Cardiac septum (tissue), 1 donor: Measurements from ENCODE around the gene ENO3. TPM values are rescaled to one million over a fixed set of nuclear protein-coding genes. Genes with fewer than 3 reads are reported as not detected.

Experiments used
- DNase-seq: peaks from one replicate; pipeline ENCODE4 v3.0.0-alpha.2; 2020; ENCODE audit warnings: low spot score
- intact Hi-C: fragments of 100-400 bp; cut with DNase I; formaldehyde crosslinking; loops from one replicate; pipeline ENCODE4 v1.14.0; 2022
- total RNA-seq: library from RNA; stranded (reverse); fragmentation: NEBNext Ultra II Directional; extraction: Animal tissue kit (Norgen Biotek cat#: 25700); gene quantifications from one replicate; pipeline ENCODE4 v1.2.1, GENCODE V29; 2021
- donor health status: DM: no; HTN: no; CAD: no.

The ENO3 gene
- total RNA-seq, 1 donor from 2014 or later = 382 TPM

DNA sequence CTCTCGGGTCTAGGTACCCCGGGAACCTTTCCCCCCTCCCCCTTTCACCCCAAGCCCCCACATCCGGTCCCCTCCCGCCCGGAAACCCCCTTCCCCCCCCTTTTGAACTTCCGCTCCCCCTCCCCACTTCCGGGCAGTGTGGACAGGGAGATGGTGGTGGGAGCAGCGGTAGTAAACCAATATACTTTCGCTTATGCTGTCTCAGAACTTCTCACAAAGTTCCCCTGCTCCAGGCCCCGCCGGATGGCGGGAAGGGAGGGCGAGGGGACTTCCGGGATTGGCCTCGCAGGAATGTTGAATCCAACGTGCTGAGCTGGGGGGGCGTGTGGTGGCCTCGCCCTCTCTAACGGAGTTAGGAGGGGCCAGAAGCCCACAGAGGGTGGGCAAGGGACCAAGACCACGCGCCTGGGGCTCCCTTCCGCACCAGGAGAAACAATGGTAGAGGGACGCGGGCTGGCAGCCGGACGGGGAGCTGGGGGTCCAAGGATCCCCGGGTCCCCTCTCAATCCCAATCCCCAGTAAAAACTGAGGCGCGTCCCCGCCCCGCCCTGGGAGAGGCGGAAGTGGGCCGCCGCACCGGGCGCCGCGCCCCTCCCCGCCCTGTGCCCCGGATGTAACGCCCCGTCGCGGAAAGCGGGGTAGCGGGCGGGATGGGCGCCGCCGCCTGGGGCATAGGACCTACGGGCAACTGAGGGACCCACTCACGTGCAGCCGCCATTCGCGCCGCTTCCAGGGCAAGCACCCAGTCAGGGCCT is 3.3 kb upstream of the ENO3 start:
- DNase-seq = no peak
- intact Hi-C loops = loop anchor here (1.0 to 2.0 kb wide), 2 partner anchors 7 to 51 kb away; partner anchors contain the start of genes RNF167 and SLC25A11

DNA sequence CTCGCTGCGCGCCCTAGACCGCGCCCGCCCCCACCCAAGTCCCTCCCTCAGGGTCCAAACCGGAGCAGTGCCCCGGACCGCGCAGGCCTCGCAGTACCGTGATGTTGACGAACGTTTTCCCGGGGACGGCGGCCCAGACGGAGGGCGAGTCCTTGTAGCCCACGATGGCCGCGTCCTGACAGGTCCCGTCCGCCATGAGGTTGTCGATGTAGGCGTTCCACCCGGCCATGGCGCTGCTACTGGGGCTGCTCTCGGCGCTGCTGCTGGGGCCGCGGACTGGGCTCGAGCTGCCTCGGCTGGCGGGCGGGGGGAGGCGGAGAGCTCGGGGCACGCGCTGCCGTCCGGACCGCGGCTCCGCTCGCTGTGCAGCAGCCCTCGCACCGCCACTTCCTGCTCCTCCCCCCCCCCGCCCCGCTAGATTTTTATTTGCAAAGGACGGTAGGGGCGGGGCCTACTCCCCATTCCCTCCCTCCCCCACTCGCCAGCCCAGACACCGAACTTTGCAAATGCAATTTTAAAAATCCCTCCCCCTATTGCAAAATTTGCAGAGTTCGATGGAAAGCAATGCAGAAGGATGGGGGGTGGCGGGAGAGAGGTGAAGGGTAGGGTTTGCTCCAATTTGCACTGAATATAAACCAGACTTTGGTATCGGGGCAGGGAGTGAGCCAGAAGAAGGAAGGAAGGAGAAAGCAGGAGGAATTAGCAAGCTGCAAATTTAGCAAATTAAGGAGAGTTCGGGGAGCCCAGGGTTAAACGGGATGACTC is 2.6 kb upstream of the ENO3 start, which contains the start of gene PFN1:
Gene PFN1, minus strand, starts transcription at position 365 of the 765 bp plus-strand sequence. Its CDS starts 136 bp downstream, at position 229.
- DNase-seq = peak; percentile 94
- intact Hi-C loops = loop anchor here (1.0 to 2.0 kb wide), 2 partner anchors 8 to 50 kb away; partner anchors contain the start of genes RNF167 and SLC25A11

DNA sequence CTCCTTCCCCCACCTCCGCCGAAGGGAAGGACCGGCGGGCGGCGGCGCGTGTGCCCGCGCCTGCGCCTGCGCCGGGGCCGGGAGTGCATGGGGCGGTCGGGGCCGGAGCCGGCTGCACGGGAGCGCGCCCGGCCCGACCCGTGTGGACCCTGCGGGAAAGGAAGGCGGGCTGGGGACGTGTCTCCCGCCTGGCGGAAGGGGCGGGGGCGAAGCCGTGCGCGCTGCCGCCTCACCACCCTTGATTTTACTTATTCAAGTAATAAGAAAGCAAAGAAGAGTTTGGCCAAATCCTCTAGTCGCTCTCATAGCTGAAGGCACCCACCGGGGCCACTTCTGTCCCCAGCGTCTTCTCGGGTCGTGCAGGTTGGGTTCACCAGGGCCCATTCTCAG is 2.0 kb upstream of the ENO3 start:
- intact Hi-C loops = loop anchor here (1.0 to 2.0 kb wide), 2 partner anchors 9 to 50 kb away; partner anchors contain the start of genes RNF167 and SLC25A11
- peak; percentile 89 for DNase-seq

DNA sequence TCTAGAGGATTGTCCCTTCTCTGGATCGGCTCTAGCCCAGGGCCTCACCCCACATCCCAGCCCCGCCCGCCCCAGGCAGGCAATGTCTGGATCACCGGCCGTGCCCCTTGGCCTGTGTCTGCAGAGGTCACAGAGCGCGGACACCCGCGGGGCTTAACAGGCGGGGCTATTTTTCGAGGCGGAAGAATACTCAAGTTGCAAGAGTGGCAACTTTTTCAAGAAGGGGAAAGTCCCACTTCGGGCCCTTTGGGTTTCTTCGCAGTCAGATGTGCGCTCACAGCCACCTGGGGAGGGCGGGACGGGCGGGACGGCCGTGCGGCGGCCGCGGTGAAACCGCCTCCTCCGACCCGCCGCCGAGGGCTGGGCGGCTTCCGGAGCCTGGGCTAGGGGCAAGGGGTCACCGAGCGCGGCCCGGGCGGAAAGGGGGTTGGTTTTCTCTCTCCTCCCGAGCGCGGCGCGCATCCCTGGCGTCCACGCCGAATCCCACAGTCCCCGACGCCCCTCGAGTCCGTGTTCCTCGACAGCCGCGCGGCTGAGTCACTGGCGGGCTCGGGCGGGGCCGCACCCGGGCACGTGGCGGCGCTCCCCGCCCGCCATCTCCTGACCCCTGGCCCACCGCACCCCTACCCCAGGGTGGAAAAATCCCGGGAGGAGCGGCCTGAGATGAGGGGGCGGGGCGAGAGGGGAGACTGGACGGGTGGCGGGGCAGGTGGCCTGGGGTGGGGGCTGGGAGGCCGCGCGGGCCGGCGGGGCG is 1.4 kb upstream of the ENO3 start:
- intact Hi-C loops = loop anchor here (2.0 kb wide), 1 partner anchor 49 kb away; no protein-coding TSS in a partner anchor
- peak; percentile 87 for DNase-seq

DNA sequence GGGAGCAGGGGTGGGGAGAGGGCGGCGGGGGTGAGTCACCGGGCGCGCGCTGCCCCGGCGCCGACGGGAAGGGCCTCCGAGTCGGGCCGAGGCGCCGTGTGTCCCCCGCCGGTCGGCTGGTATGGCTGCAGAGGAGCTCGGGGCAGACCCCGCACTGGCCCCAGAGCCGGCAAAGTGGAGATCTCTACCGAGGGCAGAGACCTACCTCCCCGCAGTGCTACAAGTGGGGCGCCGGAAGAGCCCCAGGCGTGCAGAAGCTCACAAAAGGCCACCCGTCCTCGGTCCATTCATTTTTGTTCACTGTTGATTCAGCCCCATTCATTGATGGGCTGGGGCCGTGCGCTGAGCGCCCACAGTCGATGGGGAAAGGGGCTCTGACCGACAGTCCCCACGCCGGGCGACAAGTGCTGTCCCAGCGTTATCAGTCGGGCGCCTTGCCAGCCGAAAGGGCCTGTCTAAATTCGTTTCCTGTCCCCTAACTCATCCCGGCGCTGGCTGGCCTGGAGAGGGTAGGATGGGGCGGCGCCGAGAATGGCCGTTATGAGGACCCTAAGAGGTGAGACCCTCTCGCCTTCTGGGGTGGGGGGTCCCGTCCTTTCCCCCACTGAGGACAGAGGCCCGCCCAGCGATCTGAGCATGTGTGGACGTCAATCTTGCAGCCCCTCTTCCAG is 709 bp upstream of the ENO3 start:
- intact Hi-C loops = no loop called here
- DNase-seq = peak; percentile 88

DNA sequence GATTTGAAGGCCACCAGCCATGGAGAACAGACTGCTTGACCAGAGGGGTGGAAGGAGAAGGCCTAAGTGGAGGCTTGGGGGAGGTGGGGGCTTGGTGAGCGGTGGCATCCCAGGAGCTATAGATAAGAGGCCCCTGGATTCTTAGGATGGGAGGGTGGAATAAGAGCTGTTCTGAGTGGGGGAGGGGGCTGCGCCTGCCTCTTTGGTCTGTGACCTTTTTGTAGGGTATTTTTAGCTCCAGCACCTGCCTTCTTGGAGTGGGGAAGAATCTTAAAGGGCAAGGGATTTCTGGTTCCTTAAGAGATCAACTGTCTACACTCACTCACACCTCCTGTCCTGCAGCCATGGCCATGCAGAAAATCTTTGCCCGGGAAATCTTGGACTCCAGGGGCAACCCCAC is 567 bp downstream of the ENO3 start:
- DNase-seq = no peak
- intact Hi-C loops = loop anchor here (1.0 kb wide), 1 partner anchor 15 kb away; no protein-coding TSS in a partner anchor

DNA sequence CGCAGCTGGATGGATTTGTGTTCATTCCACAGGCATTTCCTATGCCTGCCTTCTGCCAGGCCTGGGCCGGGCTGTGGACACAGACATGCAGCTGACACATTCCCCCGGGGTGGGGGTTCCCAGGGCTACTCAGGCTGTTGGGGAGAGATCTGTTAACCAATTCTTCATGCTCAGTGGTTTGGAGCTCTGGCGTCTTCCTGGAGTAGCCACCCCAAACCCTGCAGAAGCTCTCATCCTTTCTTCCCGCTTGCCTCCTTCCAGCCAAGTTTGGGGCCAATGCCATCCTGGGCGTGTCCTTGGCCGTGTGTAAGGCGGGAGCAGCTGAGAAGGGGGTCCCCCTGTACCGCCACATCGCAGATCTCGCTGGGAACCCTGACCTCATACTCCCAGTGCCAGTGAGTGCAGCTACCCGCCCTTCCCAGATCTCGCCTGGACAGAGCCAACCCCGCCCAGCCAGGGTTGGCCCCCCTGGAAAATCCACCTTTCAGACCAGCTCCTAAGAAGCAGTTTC is 2.6 kb downstream of the ENO3 start:
- intact Hi-C loops = no loop called here
- no peak for DNase-seq

DNA sequence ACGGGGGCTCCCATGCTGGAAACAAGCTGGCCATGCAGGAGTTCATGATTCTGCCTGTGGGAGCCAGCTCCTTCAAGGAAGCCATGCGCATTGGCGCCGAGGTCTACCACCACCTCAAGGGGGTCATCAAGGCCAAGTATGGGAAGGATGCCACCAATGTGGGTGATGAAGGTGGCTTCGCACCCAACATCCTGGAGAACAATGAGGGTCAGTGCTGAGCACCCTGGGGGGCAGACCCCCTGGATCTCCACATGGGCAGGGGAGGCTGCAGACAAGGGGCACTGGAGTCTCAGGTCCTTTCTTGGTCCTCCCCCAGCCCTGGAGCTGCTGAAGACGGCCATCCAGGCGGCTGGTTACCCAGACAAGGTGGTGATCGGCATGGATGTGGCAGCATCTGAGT is 4.2 kb downstream of the ENO3 start:
- no peak for DNase-seq
- intact Hi-C loops = no loop called here

DNA sequence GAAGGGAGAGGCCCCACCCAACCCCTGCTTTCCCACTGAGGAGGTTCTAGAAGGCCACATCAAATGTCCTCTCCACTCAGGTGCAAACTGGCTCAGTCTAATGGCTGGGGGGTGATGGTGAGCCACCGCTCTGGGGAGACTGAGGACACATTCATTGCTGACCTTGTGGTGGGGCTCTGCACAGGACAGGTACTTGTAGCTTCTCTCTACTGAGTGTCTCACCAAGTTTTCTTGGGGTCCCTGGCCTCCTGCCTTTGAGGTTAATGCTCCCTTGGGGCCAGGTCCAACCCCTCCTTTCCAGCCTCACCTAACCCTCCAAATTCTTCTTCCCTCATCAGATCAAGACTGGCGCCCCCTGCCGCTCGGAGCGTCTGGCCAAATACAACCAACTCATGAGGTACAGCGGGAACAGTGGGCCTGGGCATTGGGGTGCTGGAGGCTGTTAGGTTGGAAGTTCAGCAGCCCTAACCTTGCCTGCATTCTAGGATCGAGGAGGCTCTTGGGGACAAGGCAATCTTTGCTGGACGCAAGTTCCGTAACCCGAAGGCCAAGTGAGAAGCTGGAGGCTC is 5.7 kb downstream of the ENO3 start:
- intact Hi-C loops = no loop called here
- no peak for DNase-seq

DNA sequence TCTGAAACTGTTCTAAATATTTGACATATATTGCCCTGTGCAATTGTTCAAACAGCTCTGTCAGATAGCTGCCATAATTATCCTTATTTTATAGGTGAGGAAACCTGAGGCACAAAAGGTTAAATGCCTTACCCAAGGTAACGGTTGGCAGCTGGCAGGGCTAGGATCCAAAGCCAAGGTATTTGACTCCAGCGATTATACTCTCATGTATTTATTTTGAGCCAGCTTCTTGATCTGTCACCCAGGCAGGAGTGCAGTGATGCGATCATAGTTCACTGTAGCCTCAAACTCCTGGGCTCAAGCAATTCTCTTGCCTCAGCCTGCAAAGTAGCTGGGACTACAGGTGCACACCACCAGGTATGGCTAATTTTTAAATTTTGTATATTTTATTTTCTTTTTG is 7.2 kb downstream of the ENO3 start:
- intact Hi-C loops = no loop called here
- no peak for DNase-seq

DNA sequence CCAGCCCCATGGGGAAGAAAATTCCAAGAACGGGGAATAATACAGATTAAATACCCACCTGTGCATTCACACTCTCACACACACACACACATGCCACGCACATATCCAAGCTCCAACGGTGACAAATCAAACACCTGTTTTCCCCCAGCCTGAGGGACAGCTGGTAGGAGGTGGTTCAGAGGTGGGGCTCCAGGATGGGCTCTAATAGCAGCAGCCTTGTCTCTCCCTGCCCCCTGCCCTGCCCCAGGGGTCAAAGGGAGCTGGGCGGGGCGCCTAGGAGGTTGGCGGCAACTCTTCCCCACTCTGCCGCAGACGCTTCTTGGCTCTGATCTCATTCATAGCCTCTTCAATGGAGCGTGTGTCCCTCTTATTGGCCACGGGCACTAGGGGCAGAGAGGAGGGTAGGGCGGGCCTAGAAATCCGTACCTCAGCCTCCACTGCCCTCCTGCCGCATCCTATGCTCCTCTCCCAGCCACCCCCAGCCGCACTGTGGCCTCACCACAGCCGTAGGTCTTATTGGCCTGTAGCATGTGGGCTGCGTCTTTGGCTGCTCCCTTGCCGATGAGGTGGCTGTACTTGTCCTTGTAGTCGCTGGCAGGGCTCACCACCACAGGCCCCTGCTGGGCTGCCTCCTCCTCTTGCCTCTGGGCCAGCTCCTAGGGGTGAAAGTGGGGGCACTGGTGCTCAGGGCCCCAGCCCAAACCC is 8.5 kb downstream of the ENO3 start:
- intact Hi-C loops = no loop called here
- DNase-seq = no peak

DNA sequence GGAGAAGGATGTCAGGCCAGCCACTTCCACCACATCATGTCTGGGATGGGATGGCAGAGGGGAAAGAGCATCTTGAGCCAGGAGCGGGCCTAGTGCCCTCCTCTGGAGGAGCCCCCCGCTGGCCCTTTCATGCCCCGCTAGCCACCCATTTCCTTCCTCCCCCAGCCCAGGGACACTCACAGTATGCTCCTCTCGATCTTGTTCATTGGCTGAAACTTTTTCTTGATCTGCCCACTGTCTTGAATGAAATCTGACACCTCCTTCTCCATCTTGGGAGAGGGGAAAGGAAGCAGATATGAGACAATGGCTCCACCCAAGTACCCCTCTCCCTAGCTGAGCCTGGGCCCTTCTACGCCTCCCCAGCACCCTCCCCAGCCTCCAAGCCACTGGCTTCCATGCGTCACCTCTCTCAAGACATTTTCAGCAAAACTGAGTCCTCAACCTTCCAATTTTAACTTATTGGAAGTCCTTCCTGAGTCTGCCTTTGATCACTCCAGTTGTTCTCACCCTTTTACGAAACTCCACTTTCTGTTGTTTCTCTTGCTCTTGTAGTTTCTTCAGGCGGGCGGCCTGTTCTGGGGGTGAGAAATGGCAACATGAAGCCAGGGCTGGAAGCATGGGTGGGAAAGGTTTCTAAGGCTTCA is 9.5 kb downstream of the ENO3 start:
- DNase-seq = no peak

DNA sequence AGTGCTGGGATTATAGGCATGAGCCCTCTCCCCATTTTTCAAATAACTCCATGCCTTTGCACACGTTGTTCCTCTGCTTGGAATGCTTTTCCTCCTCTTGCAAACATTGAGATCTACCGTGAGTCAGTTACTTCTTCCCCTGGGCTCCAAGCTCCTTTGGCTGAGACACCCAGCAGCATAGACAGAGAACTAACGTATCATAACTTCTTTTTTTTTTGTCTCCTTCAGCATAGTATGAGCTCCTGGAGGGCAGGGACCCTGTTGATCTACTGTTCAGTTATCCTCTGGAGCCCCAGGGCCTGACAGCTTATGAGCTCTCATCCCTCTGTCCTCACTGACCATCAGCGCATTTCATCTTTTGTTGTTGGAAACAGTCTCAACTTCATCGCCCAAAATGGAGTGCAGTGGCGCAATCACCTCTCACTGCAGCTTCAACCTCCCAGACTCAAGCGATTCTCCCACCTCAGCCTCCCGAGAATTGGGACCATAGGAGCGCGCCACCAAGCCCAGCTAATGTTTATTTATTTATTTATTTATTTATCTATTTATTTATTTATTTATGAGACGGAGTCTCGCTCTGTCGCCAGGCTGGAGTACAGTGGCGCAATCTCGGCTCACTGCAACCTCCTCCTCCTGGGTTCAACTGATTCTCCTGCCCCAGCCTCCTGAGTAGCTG is 14.5 kb downstream of the ENO3 start:
- no peak for DNase-seq
- intact Hi-C loops = loop anchor here (5.0 kb wide), 2 partner anchors 58 to 97 kb away; no protein-coding TSS in a partner anchor

More for the DNA sequence above, 9.5 kb downstream of the ENO3 start:
- intact Hi-C loops = no loop called here

DNA sequence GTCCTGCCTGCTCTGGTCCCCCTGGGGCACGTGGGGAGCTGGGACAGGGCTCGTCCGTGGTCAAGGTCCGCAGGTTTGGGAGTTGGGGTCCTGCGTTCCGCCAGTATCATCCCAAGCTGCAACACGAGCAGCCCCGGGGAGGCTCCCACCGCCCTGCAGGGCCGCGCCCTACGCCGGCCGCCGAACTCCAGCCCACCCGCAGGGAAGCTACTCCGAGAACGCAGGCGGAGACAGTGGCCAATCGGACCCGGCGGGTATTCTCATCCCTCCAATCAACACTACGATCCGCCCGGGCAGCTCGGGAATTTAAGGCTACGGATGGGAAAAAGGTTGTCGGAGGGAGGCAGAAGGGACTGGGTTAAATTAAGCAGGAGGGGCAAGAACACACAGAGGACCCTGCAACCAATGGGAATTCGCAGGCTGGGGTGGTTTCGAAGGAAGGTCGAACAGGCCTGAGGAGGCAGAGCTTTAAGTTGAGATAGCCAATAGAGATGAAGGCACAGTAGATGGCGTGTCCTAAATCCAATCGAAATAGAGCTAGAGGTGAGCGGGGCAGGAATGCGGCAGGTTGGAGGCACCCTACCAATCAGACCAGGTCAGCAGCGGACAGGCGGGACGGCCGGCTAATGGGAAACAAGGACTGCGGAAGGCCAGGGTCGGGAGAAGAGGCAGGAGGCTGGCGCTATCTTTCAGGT is 16.1 kb downstream of the ENO3 start:
- peak; percentile 99 for DNase-seq
- intact Hi-C loops = loop anchor here (1.0 to 5.0 kb wide), 5 partner anchors 16 to 95 kb away; partner anchors contain the start of genes CAMTA2, ENO3, RNF167 and SLC25A11

DNA sequence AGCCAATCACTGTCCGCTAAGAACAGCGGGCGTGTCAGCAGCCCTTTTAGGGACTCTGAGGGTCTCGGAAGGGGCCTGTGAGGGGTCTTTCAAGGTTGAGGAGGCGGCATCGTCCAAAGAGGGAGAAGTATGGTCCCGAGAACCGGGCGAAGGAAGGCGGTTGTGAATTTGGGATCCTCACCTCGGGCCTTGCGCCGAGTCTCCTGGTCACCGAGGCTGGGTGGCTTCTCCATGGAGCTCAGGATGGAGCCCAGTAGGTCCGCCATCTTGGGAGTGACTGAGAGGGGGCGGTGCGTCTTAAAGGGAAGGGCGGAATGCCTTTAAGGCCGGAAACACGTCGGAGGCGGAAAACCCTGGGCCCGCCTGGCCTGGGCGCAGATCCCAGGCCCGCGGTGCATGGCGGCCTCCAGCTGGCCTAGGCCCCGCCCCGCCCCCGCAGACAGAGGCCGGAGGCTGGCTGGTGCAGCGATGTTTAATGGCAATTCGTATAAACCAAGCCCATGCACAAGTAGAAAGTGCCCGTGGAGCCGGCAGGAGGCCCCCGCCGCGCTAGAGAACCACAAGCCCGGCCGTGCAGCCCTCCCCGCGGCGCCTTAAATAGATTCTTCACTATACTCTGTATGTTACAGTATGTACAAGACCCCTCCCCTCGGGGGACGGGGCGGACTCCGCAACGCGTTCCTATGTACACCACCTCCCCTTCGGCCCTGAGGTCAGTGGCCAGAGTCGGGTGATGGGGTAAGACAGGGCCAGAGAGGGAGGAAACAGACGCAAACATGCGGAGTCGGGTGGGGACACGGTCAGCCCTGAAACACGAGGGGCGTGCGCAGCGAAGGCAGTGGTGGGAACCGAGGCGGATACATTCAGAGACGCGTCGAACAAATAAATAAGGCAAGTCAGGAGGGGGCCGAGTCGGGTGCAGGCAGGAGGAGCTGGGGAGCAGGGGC is 16.9 kb downstream of the ENO3 start, which contains the start of gene SPAG7:
Gene SPAG7, minus strand, starts transcription at position 279 of the 947 bp plus-strand sequence. Its CDS starts 13 bp downstream, at position 266.
- DNase-seq = peak; percentile 97
- intact Hi-C loops = loop anchor here (1.0 to 5.0 kb wide), 4 partner anchors 19 to 94 kb away; partner anchors contain the start of genes CAMTA2, RNF167 and SLC25A11
